Cardiac muscle cell (in vitro differentiated cells and primary cell): ENCODE data around the gene SNX24. TPM values are rescaled to one million over a fixed set of nuclear protein-coding genes. Genes with fewer than 3 reads are reported as not detected.

Experiments
- DNase-seq, 2 donors: peaks; one replicate each; pipeline versions ENCODE4 v3.0.0 to v3.0.0-alpha.2; 2010 to 2017; ENCODE audit warnings: low read depth in 1 of 2, low spot score in 1 of 2
- H3K27ac ChIP-seq: fragments of 200-600 bp; sonication (generic); 2 replicates; pipeline ENCODE4 v1.5.1; 2016
- H3K27me3 ChIP-seq: fragments of 200-600 bp; sonication (generic); 2 replicates; pipeline ENCODE4 v1.6.0; 2016; ENCODE audit warnings: control low read depth
- H3K36me3 ChIP-seq: fragments of 200-600 bp; sonication (generic); 2 replicates; pipeline ENCODE4 v1.5.1; 2016; ENCODE audit warnings: control low read depth
- H3K4me1 ChIP-seq: fragments of 200-600 bp; sonication (generic); 2 replicates; pipeline ENCODE4 v1.8.1; 2017; ENCODE audit warnings: low read depth, mild to moderate bottlenecking, mixed run types
- H3K4me3 ChIP-seq: fragments of 200-600 bp; sonication (generic); 2 replicates; pipeline ENCODE4 v1.5.1; 2016; ENCODE audit warnings: mild to moderate bottlenecking
- H3K9me3 ChIP-seq: fragments of 200-600 bp; sonication (generic); 2 replicates; pipeline ENCODE4 v1.5.1; 2017; ENCODE audit warnings: low read depth, mild to moderate bottlenecking, control low read depth
- polyA plus RNA-seq: library from polyadenylated mRNA; unstranded; fragments of >200 nt; fragmentation: Nextera tagmentation; extraction: Ambion mirVana; gene quantifications from 2 replicates; pipeline ENCODE4 v1.2.1, GENCODE V29; 2016
- total RNA-seq: library from RNA; depleted of rRNA; stranded (reverse); fragments of >200 nt; gene quantifications from 2 replicates; pipeline ENCODE4 v1.2.3, GENCODE V29; 2016
- TF ChIP-seq, protein P1 (sequence below): IDR thresholded peaks from 2 replicates; pipeline ENCODE4 v1.5.1; 2012; ENCODE audit warnings: low read depth, mild to moderate bottlenecking, low read length

The SNX24 gene
- total and polyA plus RNA-seq, 2 experiments from 2014 or later, result 13.4 to 26.5 TPM

DNA sequence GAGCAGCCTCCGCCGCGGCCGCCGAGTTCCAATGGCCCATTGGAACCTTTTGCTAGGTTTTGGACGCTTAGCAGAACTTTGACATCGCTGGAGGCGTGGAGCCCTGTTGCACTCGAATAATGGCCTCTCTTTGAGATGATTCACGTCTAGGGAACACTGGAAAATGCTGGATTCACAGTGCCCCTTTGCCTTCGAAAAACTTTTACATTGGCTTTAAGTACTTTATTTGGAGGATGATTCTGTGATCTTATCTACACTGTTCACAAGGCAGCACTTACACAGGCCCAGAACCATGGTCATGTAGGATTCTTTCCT lies 191.6 kb downstream of the SNX24 start:
- H3K9me3 ChIP-seq, result no peaks in the 10 kb centered on the region
- H3K27ac ChIP-seq, result peak overlapping the region; percentile 78
- no peaks in the 10 kb centered on the region for H3K36me3 ChIP-seq
- peak overlapping the region; percentile 94 for H3K4me3 ChIP-seq
- DNase-seq, result no peak
- TF ChIP-seq, protein P1, sequence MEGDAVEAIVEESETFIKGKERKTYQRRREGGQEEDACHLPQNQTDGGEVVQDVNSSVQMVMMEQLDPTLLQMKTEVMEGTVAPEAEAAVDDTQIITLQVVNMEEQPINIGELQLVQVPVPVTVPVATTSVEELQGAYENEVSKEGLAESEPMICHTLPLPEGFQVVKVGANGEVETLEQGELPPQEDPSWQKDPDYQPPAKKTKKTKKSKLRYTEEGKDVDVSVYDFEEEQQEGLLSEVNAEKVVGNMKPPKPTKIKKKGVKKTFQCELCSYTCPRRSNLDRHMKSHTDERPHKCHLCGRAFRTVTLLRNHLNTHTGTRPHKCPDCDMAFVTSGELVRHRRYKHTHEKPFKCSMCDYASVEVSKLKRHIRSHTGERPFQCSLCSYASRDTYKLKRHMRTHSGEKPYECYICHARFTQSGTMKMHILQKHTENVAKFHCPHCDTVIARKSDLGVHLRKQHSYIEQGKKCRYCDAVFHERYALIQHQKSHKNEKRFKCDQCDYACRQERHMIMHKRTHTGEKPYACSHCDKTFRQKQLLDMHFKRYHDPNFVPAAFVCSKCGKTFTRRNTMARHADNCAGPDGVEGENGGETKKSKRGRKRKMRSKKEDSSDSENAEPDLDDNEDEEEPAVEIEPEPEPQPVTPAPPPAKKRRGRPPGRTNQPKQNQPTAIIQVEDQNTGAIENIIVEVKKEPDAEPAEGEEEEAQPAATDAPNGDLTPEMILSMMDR, result no peak
- peaks cover 4% of the 10 kb centered on the region for H3K27me3 ChIP-seq
- peaks cover 4% of the 10 kb centered on the region for H3K4me1 ChIP-seq

DNA sequence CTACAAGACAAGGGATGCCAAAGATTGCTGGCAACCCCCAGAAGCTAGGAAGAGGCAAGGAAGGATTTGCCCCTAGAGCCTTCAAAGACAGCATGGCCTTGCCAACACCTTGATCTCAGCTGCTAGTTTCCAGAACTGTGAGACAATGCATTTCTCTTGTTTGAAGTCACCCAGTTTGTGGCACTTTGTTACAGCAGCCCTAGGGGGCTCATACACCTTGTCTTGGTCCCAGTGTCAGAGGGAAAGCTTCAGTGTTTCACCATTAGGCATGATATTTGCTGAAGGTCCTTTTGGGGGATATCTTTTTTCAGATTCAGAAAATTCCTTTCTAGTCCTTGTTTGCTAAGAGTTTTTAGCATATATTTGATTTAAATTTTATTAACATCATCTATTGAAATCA lies 194.3 kb downstream of the SNX24 start:
- Histone ChIP-seq H3K4me1 (peaks cover 4% of the 10 kb centered on the region), H3K4me3 (no peak overlapping the region), H3K36me3 (no peaks in the 10 kb centered on the region), H3K9me3 (peaks cover 3% of the 10 kb centered on the region), H3K27ac (no peak overlapping the region), H3K27me3 (peaks cover 4% of the 10 kb centered on the region)
- TF ChIP-seq, protein P1, result no peak
- DNase-seq, result no peak

DNA sequence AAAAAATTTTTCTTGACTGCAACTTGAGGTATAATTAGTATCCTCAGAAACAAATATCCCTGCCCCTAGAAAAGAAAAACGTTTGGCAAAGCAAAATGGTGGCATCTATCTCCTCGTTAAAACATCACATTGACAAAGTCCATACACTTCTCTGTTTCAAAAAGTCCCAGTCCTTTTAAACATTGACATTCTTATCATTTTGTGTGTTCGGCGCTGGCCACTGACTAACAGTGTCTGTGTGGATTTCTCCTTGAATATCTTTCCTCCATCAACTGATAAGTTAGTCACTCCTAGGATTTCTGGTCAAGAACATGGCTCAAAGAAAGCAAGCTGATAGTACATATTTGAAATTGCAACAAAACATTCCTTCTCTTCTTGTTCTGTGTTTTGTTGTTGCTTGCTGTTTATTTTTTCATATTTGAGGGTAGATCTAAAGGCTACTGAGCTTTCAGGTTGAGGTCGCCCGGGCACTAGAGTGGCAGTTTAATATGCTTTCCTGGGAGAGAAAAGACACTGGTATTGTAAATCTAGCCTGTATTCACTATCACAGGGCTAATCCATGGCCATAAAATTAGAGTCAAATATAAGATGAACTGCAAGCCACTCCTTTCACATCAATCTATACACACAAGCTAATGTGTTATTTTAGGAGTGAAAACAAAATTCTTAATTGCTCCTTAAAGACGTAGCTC lies 199.7 kb downstream of the SNX24 start:
- no peak for DNase-seq
- Histone ChIP-seq H3K4me3 (no peak overlapping the region), H3K4me1 (peaks cover 11% of the 10 kb centered on the region), H3K36me3 (no peaks in the 10 kb centered on the region), H3K27ac (no peak overlapping the region), H3K27me3 (no peaks in the 10 kb centered on the region), H3K9me3 (peaks cover 3% of the 10 kb centered on the region)
- TF ChIP-seq, protein P1, result no peak

DNA sequence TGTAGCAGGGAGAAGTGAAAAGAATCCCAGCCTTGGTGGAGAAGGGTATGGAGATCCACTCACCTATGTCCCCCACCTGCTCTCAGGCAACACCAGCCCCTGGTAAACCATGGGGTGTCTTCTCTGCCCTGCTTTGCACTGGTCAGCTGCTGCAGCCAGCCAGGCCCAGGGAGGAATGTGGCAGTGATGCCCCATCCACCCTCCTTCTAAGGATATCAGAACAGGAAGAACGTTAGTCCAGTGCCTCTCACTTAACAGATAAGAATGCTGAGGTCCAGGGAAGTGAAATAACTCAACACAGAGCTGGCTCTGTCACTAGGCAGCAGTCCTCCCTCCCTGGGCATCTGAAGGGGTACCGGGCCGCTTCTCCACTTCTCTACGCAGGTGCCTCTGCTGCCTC lies 200.8 kb downstream of the SNX24 start:
- H3K4me1 ChIP-seq, result peaks cover 11% of the 10 kb centered on the region
- TF ChIP-seq, protein P1, result no peak
- no peak overlapping the region for H3K4me3 ChIP-seq
- DNase-seq, result peak in 1 of 2 donors; percentile 34
- no peaks in the 10 kb centered on the region for H3K36me3 ChIP-seq
- H3K27ac ChIP-seq, result no peak overlapping the region
- no peaks in the 10 kb centered on the region for H3K27me3 ChIP-seq
- peaks cover 3% of the 10 kb centered on the region for H3K9me3 ChIP-seq

DNA sequence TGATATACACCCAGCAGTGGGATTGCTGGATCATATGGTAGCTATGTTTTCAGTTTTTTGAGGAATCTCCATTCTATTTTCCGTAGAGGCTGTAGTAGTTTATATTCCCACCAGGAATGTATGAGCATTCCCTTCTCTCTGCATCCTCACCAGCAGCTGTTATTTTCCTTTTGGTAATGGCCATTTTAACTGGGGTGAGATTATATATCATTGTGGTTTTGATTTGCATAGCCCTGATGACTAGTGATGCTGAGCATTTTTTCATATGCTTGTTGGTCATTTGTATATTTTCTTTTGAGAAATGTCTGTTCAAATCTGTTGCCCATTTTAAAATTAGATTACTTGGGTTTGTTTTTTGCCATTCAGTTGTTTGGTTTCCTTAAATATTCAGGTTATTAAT lies 202.3 kb downstream of the SNX24 start:
- H3K27me3 ChIP-seq, result no peaks in the 10 kb centered on the region
- H3K4me3 ChIP-seq, result no peak overlapping the region
- H3K27ac ChIP-seq, result no peak overlapping the region
- DNase-seq, result no peak
- peaks cover 11% of the 10 kb centered on the region for H3K4me1 ChIP-seq
- peaks cover 3% of the 10 kb centered on the region for H3K9me3 ChIP-seq
- H3K36me3 ChIP-seq, result no peaks in the 10 kb centered on the region
- TF ChIP-seq, protein P1, result no peak
